ENCODE measurements around the gene GAD2. TPM values are rescaled to one million over a fixed set of nuclear protein-coding genes. Genes with fewer than 3 reads are reported as not detected.

Gene GAD2
- total RNA-seq, 1 donor from 2014 or later: 14.3 TPM

GRCh38 chr10:26220901-26221300, 4.3 kb downstream of the GAD2 start:
- DNase-seq (ENCODE audit: low spot score in 2 of 2): no peak
- no peak for FAIRE-seq

GRCh38 chr10:26221541-26221940, 5.0 kb downstream of the GAD2 start:
- FAIRE-seq (no peak), DNase-seq (ENCODE audit: low spot score in 2 of 2) (no peak)

GRCh38 chr10:26222563-26222962, 6.0 kb downstream of the GAD2 start:
- DNase-seq (ENCODE audit: low spot score in 2 of 2) (no peak), FAIRE-seq (no peak)

DNA sequence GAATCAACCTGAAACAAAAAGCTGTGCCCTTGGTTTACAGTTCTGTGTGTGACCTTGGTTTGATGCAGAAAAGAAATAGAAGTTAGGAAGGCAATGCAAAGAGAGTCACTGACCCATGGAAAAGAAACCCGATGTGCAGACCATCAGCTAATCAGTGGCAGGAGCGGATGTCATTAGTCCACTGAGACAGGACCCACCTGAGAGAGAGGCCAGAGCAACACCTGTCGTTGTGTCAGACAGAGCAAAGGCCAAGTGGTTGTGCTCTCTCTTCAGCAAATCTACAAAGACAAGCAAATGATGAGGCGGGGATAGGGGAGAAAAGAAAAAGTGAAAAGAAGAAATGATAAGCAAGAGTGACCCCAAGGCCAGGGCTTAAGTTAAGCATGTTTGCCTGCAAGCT, 8.7 kb downstream of the GAD2 start:
- no peak for FAIRE-seq
- DNase-seq (ENCODE audit: low spot score in 2 of 2): no peak

DNA sequence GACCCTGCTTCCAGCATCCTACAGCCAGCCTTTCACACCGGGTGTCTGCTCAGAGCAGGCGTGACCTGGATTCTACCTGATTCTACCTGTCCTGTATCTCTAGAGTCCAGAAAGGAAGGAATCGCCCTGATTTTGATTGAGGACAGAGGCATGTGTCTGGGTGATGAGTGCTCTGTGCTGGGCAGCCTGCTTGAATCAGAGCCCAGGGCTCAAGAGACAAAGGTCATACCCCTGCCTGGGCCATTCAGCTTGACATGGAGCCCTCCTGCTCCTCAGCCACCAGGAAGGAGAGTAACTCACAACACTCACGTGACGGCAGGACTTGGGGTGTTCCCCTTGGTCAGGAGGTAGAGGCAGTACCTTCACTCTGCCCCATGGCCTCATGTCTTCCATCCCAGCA, 11.2 kb downstream of the GAD2 start:
- FAIRE-seq (no peak), DNase-seq (ENCODE audit: low spot score in 2 of 2) (no peak)

DNA sequence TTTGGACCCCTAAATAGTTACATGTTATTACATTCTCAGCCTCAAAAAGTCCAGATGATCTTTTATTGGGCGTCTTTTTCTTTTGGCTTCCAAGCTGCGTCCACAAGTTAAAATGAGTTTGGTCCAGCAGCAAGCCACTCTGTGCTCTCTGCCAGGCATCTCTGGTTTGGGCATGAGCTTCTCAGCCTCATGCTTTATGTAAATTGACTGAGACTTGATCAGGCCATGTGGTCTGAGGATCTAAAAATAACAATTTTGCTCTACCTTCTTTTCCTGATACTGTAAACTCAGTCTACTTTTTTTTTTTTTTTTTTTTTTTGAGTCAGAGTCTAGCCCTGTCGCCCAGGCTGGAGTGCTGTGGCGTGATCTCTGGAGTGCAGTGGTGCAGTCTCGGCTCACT, 15.6 kb downstream of the GAD2 start:
- DNase-seq (ENCODE audit: low spot score in 2 of 2): no peak
- FAIRE-seq: no peak

GRCh38 chr10:26235761-26236160, 19.2 kb downstream of the GAD2 start:
- FAIRE-seq: no peak

GRCh38 chr10:26238378-26238777, 21.8 kb downstream of the GAD2 start:
- FAIRE-seq: no peak
- DNase-seq (ENCODE audit: low spot score in 2 of 2): no peak

More at GRCh38 chr10:26235761-26236160, 19.2 kb downstream of the GAD2 start:
- no peak for DNase-seq (ENCODE audit: low spot score in 2 of 2)

DNA sequence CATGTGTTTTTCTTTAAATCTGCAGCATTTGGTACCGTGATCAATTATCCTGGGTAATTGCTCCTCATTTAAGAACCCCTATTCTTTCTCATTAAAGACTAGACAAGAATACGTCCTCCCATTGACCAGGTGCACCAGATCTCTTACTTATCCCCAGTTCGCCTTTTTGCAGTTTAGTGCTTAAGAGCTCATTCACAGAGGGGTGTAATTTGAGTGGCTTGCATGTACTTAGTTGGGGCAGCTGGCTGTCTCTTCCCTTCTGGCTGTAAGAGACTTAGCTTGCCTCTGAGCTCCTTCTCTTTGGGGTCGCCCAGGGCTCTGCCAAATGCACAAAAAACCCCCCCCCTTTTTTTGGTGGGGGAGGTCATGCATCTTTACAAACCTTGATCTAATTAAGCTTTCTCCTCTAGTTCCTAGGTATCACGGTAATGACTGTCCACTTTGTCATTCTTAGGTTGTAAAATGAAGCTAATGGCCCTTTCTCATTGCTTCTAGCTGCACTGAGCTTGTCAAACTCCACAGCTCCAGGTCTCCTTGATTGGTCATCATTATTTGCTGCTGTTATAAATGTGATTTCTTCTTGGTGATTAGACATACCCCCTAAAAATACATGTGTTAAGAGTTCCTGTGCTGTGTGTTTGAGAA, 26.3 kb downstream of the GAD2 start:
- no peak for DNase-seq (ENCODE audit: low spot score in 2 of 2)
- no peak for FAIRE-seq

DNA sequence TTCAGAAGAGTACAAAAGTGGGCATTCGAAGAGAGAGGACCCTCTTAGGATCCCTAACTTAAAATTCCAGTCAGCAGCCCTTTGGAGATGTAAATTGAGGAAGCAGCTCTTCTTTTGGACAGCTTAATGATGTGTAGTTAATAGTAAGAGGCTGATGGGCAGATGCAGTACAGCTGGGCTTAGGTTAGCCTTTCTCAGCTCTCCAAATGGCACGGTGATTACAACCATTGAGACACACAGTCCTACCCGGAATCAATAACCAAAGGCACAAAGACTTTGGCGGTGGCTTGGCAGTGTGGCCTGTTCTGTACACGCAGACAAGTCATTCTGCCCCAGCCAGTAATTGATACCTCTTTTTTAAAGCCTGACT, 26.8 kb downstream of the GAD2 start:
- no peak for FAIRE-seq
- no peak for DNase-seq (ENCODE audit: low spot score in 2 of 2)

DNA sequence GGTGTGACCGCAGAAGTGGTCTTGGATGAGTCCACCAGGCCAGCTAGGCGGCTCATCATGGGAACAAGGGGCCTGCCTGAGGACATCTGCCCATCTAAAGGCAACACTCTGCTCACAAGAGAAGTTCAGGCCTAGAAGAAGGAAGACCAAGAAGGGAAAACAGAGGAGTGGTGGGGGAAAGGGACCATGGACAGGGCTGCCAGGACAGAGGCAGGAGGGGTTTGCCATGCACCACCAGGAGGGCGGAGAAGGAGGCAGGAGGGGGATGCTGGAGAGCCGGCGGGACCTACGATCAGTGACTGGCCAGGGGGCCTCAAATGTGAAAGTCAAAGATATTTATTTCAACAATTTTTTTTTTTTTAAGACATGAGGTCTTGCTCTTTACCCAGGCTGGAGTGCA, 33.1 kb downstream of the GAD2 start:
- FAIRE-seq: no peak

DNA sequence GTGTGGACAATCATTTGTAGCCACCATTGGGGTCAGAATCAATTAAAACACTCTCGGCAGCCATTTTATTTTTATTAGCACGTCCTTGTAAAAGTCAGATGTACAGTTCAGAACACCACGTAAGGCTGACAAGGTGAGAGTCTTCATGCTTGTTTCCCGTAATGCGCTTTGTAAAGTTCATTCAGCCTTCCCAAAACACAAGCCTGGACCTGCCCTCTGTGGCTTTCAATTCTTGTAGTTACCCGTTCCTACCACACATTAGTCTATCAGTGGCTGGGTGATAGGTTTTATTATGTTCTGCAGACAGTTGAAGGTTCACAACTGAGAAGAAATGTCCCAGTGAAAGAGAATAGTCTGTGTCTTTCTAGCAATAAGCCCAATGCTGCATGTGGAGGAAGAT, 35.4 kb downstream of the GAD2 start:
- FAIRE-seq (no peak), DNase-seq (ENCODE audit: low spot score in 2 of 2) (no peak)

More for the DNA sequence above, 33.1 kb downstream of the GAD2 start:
- no peak for DNase-seq (ENCODE audit: low spot score in 2 of 2)

DNA sequence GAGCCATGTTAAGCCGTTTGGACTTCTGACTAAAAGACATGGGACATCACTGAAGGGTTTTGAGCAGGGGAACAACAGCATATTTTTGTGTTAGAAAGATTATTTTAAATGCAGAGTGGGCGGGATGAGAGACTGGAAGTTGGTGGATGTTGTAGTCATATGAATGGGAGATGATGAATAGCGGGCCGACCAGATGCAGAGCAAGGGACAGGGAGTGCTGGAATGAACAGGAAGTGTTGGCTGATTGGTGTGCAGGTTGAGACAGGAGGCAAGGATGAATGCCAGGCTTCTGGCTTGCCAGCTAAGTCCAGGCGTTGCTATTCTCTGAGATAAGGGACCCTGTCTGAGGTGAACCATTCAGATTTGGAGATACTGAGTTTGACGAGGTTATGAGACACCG, 38.0 kb downstream of the GAD2 start:
- DNase-seq (ENCODE audit: low spot score in 2 of 2): no peak

DNA sequence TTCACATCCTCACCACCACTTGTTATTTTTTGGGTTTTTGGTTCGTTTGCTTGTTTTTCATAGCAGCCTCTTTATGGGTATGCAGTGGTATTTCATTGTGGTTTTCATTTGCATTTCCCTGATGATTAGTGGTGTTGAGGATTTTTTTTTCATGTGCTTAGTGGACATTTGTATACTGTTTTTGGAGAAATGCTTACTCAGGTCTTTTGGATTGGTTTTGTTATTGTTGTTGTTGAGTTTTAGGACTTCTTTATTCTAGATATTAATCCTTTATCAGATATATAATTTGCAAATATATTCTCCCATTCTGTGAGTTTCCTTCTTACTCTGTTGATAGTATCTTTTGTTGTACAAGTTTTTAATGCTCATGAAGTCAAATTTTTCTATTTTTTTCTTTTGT, 42.8 kb downstream of the GAD2 start:
- FAIRE-seq (no peak), DNase-seq (ENCODE audit: low spot score in 2 of 2) (no peak)

More for the DNA sequence above, 38.0 kb downstream of the GAD2 start:
- FAIRE-seq: no peak

- DNase-seq (ENCODE audit: low spot score in 2 of 2): peak in 1 of 2 donors; percentile 24
- FAIRE-seq: no peak
These were observed 53.2 kb downstream of the GAD2 start for GRCh38 chr10:26269754-26270153.

DNA sequence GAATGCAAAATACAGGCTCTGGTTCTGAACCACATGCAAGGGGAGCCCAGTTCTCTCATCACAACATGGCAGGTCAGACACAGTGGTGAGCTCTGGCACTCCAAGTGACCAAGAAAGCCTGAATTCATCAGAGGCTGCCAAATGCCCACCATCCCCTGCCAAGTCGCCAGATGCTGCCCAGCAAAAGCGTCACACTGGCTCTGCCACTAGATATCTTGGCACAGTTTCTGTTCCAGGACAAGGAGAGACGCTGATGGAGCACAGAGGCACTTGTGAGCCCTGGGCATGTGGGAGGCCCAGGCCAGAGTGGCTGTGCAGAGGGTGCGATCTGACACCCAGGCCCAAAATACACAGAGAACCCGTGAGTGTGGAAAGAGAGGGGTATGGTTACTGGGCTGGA, 57.8 kb downstream of the GAD2 start:
- FAIRE-seq (no peak), DNase-seq (ENCODE audit: low spot score in 2 of 2) (peak in 1 of 2 donors; percentile 16)

- FAIRE-seq (no peak), DNase-seq (ENCODE audit: low spot score in 2 of 2) (no peak)
These were observed 61.7 kb downstream of the GAD2 start for GRCh38 chr10:26278295-26278694.

GRCh38 chr10:26290236-26290635, 73.7 kb downstream of the GAD2 start:
- DNase-seq (ENCODE audit: low spot score in 2 of 2) (no peak), FAIRE-seq (no peak)

DNA sequence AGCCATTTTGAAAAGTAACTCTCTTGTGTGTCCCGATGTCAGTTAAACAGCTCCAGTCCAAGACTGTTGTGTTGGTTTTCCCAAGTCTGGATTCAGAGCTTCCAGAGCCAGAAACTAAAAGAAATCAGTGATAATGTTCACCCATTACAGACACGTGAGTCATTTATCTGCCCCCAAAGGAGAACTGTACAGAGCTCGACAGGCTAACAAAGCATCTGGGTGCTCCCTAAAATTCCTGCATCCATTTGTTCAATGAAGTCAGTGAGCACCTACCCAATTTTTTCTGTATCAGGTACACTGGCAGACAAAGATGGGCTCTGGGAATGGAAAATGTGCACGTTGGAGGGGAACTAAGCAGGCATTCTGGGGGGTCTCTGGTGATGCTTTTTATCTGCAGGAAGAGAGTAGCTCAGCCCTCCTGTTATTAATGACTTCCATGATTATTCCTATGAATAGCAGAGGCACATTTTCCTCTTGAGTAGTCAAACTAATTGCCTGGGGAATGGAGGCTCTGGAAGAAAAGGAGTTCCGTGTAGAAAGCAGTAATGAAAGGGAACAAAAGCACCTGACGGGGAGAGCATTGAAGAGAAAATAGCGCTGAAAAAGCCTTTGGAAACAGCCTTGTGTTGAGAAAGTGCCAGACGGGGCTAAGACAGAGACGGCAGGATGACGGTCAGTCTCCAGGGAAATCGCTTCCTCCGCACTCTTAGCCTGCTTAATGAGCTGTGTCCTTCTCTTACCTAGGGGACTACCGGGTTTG, 75.3 kb downstream of the GAD2 start:
- FAIRE-seq (no peak), DNase-seq (ENCODE audit: low spot score in 2 of 2) (no peak)

DNA sequence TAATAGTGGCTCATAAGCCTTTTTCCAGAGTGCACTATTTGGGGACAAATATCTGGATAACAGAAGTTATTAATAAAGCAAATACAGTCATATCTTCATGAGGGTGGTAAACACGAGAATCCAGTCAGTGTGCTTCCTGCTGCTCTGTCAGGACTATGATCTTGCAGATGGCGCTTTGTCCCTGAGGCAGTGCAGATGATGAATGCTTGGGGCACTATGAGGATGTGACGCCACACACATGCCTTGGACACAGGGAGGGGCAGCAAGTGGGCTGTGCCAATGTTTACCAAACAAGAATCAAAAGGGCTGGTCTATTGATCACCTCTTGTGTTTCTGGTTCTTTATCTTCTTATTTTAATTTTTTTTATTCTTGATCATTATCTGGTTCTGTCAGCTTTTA, 79.8 kb downstream of the GAD2 start:
- FAIRE-seq: no peak

GRCh38 chr10:26300001-26300400, 83.4 kb downstream of the GAD2 start:
- FAIRE-seq (no peak), DNase-seq (ENCODE audit: low spot score in 2 of 2) (no peak)

More for the DNA sequence above, 79.8 kb downstream of the GAD2 start:
- DNase-seq (ENCODE audit: low spot score in 2 of 2): no peak

DNA sequence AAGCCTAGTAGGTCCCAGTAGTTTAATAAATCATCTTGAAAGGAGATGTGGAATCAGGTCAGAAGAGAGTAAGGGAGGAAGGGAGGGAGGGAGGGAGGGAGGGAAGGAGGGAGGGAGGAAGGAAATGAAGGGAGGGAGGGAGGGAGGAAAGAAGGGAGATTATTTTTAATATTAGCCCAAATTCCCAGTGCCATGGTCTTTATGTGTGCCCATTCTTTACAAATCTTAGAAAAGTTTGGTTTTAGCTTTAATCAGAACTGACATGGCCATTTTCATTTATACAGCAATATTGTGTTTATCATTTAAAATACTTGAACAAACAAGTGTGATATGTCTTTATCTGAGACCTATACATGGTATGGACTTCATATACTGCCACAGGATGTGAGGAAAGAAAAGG, 86.8 kb downstream of the GAD2 start:
- DNase-seq (ENCODE audit: low spot score in 2 of 2) (no peak), FAIRE-seq (no peak)
